GM23338 (cell line): ENCODE results near the gene GOLGA8B. TPM values are rescaled to one million over a fixed set of nuclear protein-coding genes. Genes with fewer than 3 reads are reported as not detected.
"Not testable (repeated sequence)": the region's sequence is repeated elsewhere in the genome, so short reads cannot be mapped to it uniquely, and the experiment has no call there.

Source experiments
- ATAC-seq: fragments of 200-7000 bp; cut with Tn5 transposase; 3 replicates; pipeline ENCODE4 v1.9.1; 2020
- DNase-seq: peaks from one replicate; pipeline ENCODE4 v3.0.0-alpha.2; 2015; ENCODE audit warnings: low spot score
- H2AFZ ChIP-seq: fragments of 200-600 bp; sonication (generic); 2 replicates; pipeline ENCODE4 v1.8.0; 2016; ENCODE audit warnings: antibody characterized with exemption, mild to moderate bottlenecking, moderate library complexity
- H3F3A ChIP-seq: fragments of 200-600 bp; sonication (generic); replicated peaks from 2 replicates; pipeline ENCODE4 v1.8.0; 2017; ENCODE audit warnings: antibody characterized with exemption, mixed run types, low read depth
- H3K27ac ChIP-seq: fragments of 200-600 bp; sonication (generic); 2 replicates; pipeline ENCODE4 v1.6.1; 2016; ENCODE audit warnings: low read depth
- H3K27me3 ChIP-seq: fragments of 200-600 bp; sonication (generic); 2 replicates; pipeline ENCODE4 v1.8.0; 2016; ENCODE audit warnings: mild to moderate bottlenecking, mixed run types, moderate library complexity; ENCODE audit not compliant: insufficient read depth
- H3K36me3 ChIP-seq: fragments of 200-600 bp; sonication (generic); 2 replicates; pipeline ENCODE4 v1.8.0; 2016; ENCODE audit warnings: mild to moderate bottlenecking; ENCODE audit not compliant: insufficient read depth
- H3K4me1 ChIP-seq: fragments of 200-600 bp; sonication (generic); 2 replicates; pipeline ENCODE4 v1.8.0; 2016; ENCODE audit warnings: mild to moderate bottlenecking, moderate library complexity; ENCODE audit not compliant: insufficient read depth
- H3K4me2 ChIP-seq: fragments of 200-600 bp; sonication (generic); 2 replicates; pipeline ENCODE4 v1.7.1; 2017; ENCODE audit warnings: mixed run types
- H3K4me3 ChIP-seq: fragments of 200-600 bp; sonication (generic); 2 replicates; pipeline ENCODE4 v1.6.1; 2016; ENCODE audit warnings: mixed run types
- H3K79me2 ChIP-seq: fragments of 200-600 bp; sonication (generic); replicated peaks from 2 replicates; pipeline ENCODE4 v1.8.0; 2017; ENCODE audit warnings: mild to moderate bottlenecking; ENCODE audit not compliant: insufficient read depth
- H3K9me2 ChIP-seq: fragments of 200-600 bp; sonication (generic); 2 replicates; pipeline ENCODE4 v1.8.0; 2017; ENCODE audit not compliant: insufficient read depth
- H4K20me1 ChIP-seq: fragments of 200-600 bp; sonication (generic); replicated peaks from 2 replicates; pipeline ENCODE4 v1.8.0; 2017; ENCODE audit warnings: mild to moderate bottlenecking; ENCODE audit not compliant: insufficient read depth
- H3K27ac Mint-ChIP-seq: 2 replicates; pipeline ENCODE4 v1.8.0; 2020; ENCODE audit warnings: inconsistent platforms, mild to moderate bottlenecking, moderate library complexity, mixed read lengths
- H3K27me3 Mint-ChIP-seq: 3 replicates; pipeline ENCODE4 v1.8.0; 2022; ENCODE audit warnings: low read depth, mild to moderate bottlenecking, moderate library complexity, mixed read lengths, inconsistent platforms; ENCODE audit not compliant: insufficient read depth, poor library complexity
- H3K36me3 Mint-ChIP-seq: 3 replicates; pipeline ENCODE4 v1.8.0; 2021; ENCODE audit warnings: low read depth, mild to moderate bottlenecking, inconsistent platforms, moderate library complexity, mixed read lengths
- H3K4me1 Mint-ChIP-seq: 3 replicates; pipeline ENCODE4 v1.8.0; 2020; ENCODE audit warnings: mild to moderate bottlenecking, inconsistent platforms, mixed read lengths
- H3K4me3 Mint-ChIP-seq: 3 replicates; pipeline ENCODE4 v1.8.0; 2021; ENCODE audit warnings: moderate library complexity, mild to moderate bottlenecking, inconsistent platforms, mixed read lengths
- H3K9me3 Mint-ChIP-seq: 3 replicates; pipeline ENCODE4 v1.8.0; 2020; ENCODE audit warnings: moderate library complexity, mild to moderate bottlenecking, inconsistent platforms, mixed read lengths
- polyA plus RNA-seq: library from polyadenylated mRNA; unstranded; fragments of >200 nt; fragmentation: Nextera tagmentation; extraction: Ambion mirVana; gene quantifications from 2 replicates; pipeline ENCODE4 v1.2.1, GENCODE V29; 2016
- total RNA-seq: library from RNA; depleted of rRNA; stranded (reverse); fragments of >200 nt; shearing (Covaris generic); gene quantifications from 2 replicates; pipeline ENCODE4 v1.2.3, GENCODE V29; 2014

Gene GOLGA8B
- total and polyA plus RNA-seq, 2 experiments from 2014 or later: 44.9 to 50.2 TPM

GRCh38 chr15:34572921-34573320 is 10.5 kb downstream of the GOLGA8B start:
- not testable (repeated sequence) for H3K27me3 Mint-ChIP-seq, H3K9me2 ChIP-seq, H3K4me3 Mint-ChIP-seq, H3K4me1 Mint-ChIP-seq, H3K4me3 ChIP-seq, H3K4me1 ChIP-seq, H3K27me3 ChIP-seq, ATAC-seq, H3K36me3 Mint-ChIP-seq, H3K27ac ChIP-seq, H3K36me3 ChIP-seq, H3F3A ChIP-seq, H3K79me2 ChIP-seq, H3K27ac Mint-ChIP-seq, DNase-seq, H2AFZ ChIP-seq, H3K4me2 ChIP-seq, H4K20me1 ChIP-seq, H3K9me3 Mint-ChIP-seq

- H3K79me2 ChIP-seq, H3F3A ChIP-seq, H3K9me2 ChIP-seq, H2AFZ ChIP-seq, H3K4me1 ChIP-seq, H3K4me3 ChIP-seq, H3K27ac ChIP-seq, H3K4me2 ChIP-seq, H3K4me1 Mint-ChIP-seq, H3K27me3 Mint-ChIP-seq, H3K36me3 ChIP-seq, H3K9me3 Mint-ChIP-seq, H3K36me3 Mint-ChIP-seq, H3K27me3 ChIP-seq, H3K27ac Mint-ChIP-seq, H4K20me1 ChIP-seq, H3K4me3 Mint-ChIP-seq, DNase-seq, ATAC-seq: not testable (repeated sequence)
Observed at GRCh38 chr15:34572019-34572641, 11.3 kb downstream of the GOLGA8B start.

GRCh38 chr15:34569670-34570396 is 13.6 kb downstream of the GOLGA8B start:
- H4K20me1 ChIP-seq, ATAC-seq, H3K4me2 ChIP-seq, H3F3A ChIP-seq, H3K27me3 Mint-ChIP-seq, H2AFZ ChIP-seq, H3K4me3 ChIP-seq, H3K27ac ChIP-seq, H3K79me2 ChIP-seq, H3K9me2 ChIP-seq, H3K27me3 ChIP-seq, H3K4me3 Mint-ChIP-seq, H3K9me3 Mint-ChIP-seq, H3K4me1 ChIP-seq, H3K4me1 Mint-ChIP-seq, H3K36me3 Mint-ChIP-seq, DNase-seq, H3K36me3 ChIP-seq: not testable (repeated sequence)
- H3K27ac Mint-ChIP-seq: 0 out of 2 replicates have a peak overlapping the region, but pooled peaks have one; percentile 62

GRCh38 chr15:34567174-34567573 is 16.3 kb downstream of the GOLGA8B start:
- not testable (repeated sequence) for ATAC-seq, DNase-seq
- H3K36me3 Mint-ChIP-seq: peaks cover 11% of the 10 kb centered on the region

GRCh38 chr15:34564711-34565110 is 18.7 kb downstream of the GOLGA8B start:
- not testable (repeated sequence) for H3K9me3 Mint-ChIP-seq, H3K27ac ChIP-seq, H3K9me2 ChIP-seq, H3K27ac Mint-ChIP-seq, H2AFZ ChIP-seq, H3K27me3 ChIP-seq, H4K20me1 ChIP-seq, H3K27me3 Mint-ChIP-seq, H3K36me3 ChIP-seq, H3K4me1 Mint-ChIP-seq, H3K4me1 ChIP-seq, H3F3A ChIP-seq, H3K4me3 ChIP-seq, H3K4me2 ChIP-seq, DNase-seq, H3K4me3 Mint-ChIP-seq, H3K79me2 ChIP-seq, ATAC-seq
- peaks cover 11% of the 10 kb centered on the region for H3K36me3 Mint-ChIP-seq

More at GRCh38 chr15:34567174-34567573, 16.3 kb downstream of the GOLGA8B start:
- not testable (repeated sequence) for H3F3A ChIP-seq, H3K27me3 ChIP-seq, H3K4me1 Mint-ChIP-seq, H3K4me3 Mint-ChIP-seq, H2AFZ ChIP-seq, H3K36me3 ChIP-seq, H3K4me3 ChIP-seq, H3K27ac Mint-ChIP-seq, H3K4me2 ChIP-seq, H3K27ac ChIP-seq, H3K9me2 ChIP-seq, H3K4me1 ChIP-seq, H3K9me3 Mint-ChIP-seq, H4K20me1 ChIP-seq, H3K27me3 Mint-ChIP-seq, H3K79me2 ChIP-seq

GRCh38 chr15:34560814-34561213 is 22.6 kb downstream of the GOLGA8B start:
- not testable (repeated sequence) for H2AFZ ChIP-seq, H3K4me3 Mint-ChIP-seq, H3K79me2 ChIP-seq, H3K27me3 Mint-ChIP-seq, H3K27ac Mint-ChIP-seq, H3F3A ChIP-seq, H3K4me3 ChIP-seq, H3K9me3 Mint-ChIP-seq, DNase-seq, H3K27ac ChIP-seq, H3K4me1 ChIP-seq, H3K9me2 ChIP-seq, H3K36me3 ChIP-seq, H3K27me3 ChIP-seq, H4K20me1 ChIP-seq, H3K36me3 Mint-ChIP-seq, H3K4me2 ChIP-seq, ATAC-seq, H3K4me1 Mint-ChIP-seq
